DLD1 (cell line): ENCODE results near the gene LRRTM4.
"Not testable (repeated sequence)": the region's sequence is repeated elsewhere in the genome, so short reads cannot be mapped to it uniquely, and the experiment has no call there.

Experiments
- in situ Hi-C: cut with HindIII; loops from 2 replicates; pipeline ENCODE4 v1.10.0; 2017; ENCODE audit warnings: low sequenced_read_pairs

LRRTM4 gene

GRCh38 chr2:77190721-77191346 lies 331.3 kb downstream of the LRRTM4 start:
- in situ Hi-C loops: no loop called here

GRCh38 chr2:77185052-77185451 lies 337.1 kb downstream of the LRRTM4 start:
- in situ Hi-C loops: no loop called here

GRCh38 chr2:77179297-77179696 lies 342.9 kb downstream of the LRRTM4 start:
- in situ Hi-C loops: no loop called here

GRCh38 chr2:77175266-77175780 lies 346.9 kb downstream of the LRRTM4 start:
- in situ Hi-C loops: not testable (repeated sequence)

- in situ Hi-C loops: no loop called here
These were observed 352.8 kb downstream of the LRRTM4 start for GRCh38 chr2:77169426-77169825.

- in situ Hi-C loops: not testable (repeated sequence)
These were observed 358.2 kb downstream of the LRRTM4 start for GRCh38 chr2:77164021-77164420.

- in situ Hi-C loops: no loop called here
These were observed 361.2 kb downstream of the LRRTM4 start for GRCh38 chr2:77161009-77161408.

- in situ Hi-C loops: no loop called here
These were observed 365.6 kb downstream of the LRRTM4 start for GRCh38 chr2:77156599-77156998.

- in situ Hi-C loops: no loop called here
These were observed 366.7 kb downstream of the LRRTM4 start for GRCh38 chr2:77155511-77155910.

GRCh38 chr2:77149565-77149964 lies 372.6 kb downstream of the LRRTM4 start:
- in situ Hi-C loops: no loop called here

- in situ Hi-C loops: no loop called here
These were observed 375.0 kb downstream of the LRRTM4 start for GRCh38 chr2:77147153-77147552.

GRCh38 chr2:77144772-77145171 lies 377.4 kb downstream of the LRRTM4 start:
- in situ Hi-C loops: no loop called here

GRCh38 chr2:77142141-77142540 lies 380.0 kb downstream of the LRRTM4 start:
- in situ Hi-C loops: no loop called here

- in situ Hi-C loops: not testable (repeated sequence)
These were observed 393.7 kb downstream of the LRRTM4 start for GRCh38 chr2:77128479-77128878.

- in situ Hi-C loops: no loop called here
These were observed 394.8 kb downstream of the LRRTM4 start for GRCh38 chr2:77127345-77127744.

- in situ Hi-C loops: no loop called here
These were observed 400.7 kb downstream of the LRRTM4 start for GRCh38 chr2:77121518-77121917.

- in situ Hi-C loops: no loop called here
These were observed 402.8 kb downstream of the LRRTM4 start for GRCh38 chr2:77119333-77119732.

GRCh38 chr2:77108915-77109314 lies 413.3 kb downstream of the LRRTM4 start:
- in situ Hi-C loops: no loop called here

- in situ Hi-C loops: no loop called here
These were observed 417.2 kb downstream of the LRRTM4 start for GRCh38 chr2:77105008-77105407.

GRCh38 chr2:77104554-77104953 lies 417.6 kb downstream of the LRRTM4 start:
- in situ Hi-C loops: no loop called here

- in situ Hi-C loops: no loop called here
These were observed 419.2 kb downstream of the LRRTM4 start for GRCh38 chr2:77102927-77103326.

GRCh38 chr2:77101796-77102452 lies 420.3 kb downstream of the LRRTM4 start:
- in situ Hi-C loops: no loop called here
